GM21526 (cell line): ENCODE results near the gene RAPGEF1.
A peak's percentile ranks its signal among the peaks of the same experiment; 100 is the strongest.
"Not testable (repeated sequence)": the region's sequence is repeated elsewhere in the genome, so short reads cannot be mapped to it uniquely, and the experiment has no call there.

Experiments
- ATAC-seq: cut with Tn5 transposase; IDR thresholded peaks from one replicate; pipeline ENCODE4 v1.9.1; 2021; ENCODE audit warnings: moderate library complexity; ENCODE audit not compliant: unreplicated experiment, low FRiP score

The RAPGEF1 gene

DNA sequence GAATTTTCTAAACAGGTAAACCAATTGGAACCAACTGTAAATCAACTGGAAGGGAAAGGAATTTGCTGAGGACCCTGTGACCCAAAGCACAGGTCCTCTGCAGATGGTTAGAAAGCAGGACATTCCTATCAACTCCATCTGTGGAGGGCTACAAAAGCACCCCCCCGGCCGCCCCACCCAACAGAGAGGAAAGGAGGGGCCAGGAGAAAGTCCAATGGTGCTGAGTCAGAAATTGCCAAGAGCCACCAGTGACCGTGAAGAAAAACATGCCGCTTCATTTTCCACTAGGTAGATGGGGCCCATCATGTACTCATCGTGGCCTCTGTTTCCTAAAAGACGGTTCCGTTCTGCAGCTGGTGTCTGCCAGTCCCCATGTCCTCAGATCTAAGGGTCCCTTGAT is 66.3 kb downstream of the RAPGEF1 start:
- no peak for ATAC-seq

DNA sequence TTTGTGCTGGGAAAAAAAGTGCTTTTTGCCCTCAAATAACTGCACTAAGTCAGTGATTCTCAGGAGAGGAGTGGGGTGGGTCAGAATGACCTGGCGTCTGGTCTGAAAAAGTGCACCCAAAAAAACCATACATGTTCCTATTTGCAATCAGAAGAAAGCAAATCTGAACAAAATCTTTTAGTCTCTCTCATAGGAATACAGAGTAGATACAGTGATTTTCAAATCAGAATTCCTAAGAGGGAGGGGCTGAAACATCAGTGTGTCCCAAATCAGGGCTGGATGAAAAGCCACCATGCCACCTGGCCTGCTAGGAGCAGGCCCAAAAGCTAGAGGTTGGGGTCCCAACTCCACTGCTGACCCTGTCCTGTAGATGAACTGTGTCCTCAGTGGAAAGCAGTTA is 66.8 kb downstream of the RAPGEF1 start:
- no peak for ATAC-seq

DNA sequence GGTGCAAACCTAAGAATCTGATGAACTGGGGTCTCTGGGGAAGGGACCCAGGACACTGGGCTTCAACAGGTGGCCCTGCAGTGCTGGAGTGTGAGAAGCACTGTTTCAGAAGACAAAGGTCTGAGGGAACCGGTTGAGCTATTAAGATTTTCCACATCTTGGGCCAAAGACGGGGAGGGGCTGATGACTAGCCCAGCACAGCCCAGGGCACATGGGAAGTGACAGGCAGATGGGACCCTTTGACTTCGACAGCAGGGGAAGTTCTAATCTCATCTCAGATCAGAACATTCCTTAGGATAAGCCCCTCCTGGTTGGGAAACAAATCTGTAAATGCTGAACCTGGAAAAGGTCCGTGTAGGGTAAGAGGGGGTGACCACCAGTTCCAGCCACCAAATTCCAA is 67.4 kb downstream of the RAPGEF1 start:
- ATAC-seq: no peak

DNA sequence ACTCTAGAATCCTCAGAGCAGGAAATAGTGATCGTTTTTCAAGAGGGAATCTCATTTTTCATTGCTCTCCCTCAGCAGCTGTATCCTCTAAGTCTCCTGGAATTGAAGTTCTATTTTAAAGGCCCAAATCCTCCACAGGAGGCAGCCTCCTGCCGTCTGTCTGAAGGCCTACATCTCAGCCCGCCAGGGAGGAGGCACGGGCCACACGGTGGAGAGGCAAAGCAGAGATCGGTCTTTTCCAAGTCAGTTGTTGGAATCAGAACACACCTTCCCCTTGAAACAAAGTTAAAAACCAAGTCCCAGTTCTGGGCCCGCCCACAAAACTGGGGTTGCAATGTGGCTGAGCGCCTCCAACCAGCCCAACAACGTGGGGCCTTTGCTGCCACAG is 68.7 kb downstream of the RAPGEF1 start:
- ATAC-seq: no peak

DNA sequence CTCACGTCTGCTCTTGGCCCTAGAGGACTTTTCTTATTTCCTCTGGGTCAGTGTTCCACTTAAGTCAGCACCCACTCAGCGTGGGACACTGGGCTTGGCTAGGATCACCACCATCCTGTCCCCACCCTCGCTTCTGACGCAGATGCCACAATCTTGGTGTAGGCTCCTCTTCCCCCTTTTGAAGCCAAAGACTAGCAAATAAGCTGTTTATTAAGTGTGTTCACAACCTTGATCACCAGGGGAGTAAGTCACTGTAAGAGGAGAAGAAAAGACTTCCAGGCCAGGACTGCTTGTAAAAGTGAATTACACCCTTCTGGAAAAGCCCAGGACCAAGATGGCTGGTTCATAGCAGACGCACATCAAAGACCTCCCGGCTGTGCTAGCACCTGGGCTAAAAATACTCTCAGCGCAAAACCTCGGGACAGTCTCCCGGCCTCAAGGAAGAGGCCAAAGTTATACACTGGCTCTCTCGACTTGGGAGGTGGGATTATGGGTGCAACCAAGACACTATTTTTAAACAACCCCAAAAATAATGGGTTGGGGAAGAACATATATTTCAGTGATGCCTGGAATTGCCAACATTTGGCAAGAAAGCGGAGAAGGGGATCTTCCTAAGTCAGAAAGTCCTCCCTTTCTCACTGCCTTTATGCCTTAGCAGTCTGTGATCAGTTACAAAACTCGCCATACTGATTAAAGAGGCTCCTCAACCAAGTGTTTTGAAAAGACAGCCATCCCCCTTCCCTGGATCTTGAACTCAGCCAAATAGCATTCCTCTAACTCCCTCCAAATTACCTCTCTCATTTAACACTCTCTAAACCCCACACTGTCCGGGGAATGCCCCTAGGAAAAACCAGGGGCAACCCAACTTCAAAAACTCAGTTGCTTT is 69.4 kb downstream of the RAPGEF1 start:
- no peak for ATAC-seq

DNA sequence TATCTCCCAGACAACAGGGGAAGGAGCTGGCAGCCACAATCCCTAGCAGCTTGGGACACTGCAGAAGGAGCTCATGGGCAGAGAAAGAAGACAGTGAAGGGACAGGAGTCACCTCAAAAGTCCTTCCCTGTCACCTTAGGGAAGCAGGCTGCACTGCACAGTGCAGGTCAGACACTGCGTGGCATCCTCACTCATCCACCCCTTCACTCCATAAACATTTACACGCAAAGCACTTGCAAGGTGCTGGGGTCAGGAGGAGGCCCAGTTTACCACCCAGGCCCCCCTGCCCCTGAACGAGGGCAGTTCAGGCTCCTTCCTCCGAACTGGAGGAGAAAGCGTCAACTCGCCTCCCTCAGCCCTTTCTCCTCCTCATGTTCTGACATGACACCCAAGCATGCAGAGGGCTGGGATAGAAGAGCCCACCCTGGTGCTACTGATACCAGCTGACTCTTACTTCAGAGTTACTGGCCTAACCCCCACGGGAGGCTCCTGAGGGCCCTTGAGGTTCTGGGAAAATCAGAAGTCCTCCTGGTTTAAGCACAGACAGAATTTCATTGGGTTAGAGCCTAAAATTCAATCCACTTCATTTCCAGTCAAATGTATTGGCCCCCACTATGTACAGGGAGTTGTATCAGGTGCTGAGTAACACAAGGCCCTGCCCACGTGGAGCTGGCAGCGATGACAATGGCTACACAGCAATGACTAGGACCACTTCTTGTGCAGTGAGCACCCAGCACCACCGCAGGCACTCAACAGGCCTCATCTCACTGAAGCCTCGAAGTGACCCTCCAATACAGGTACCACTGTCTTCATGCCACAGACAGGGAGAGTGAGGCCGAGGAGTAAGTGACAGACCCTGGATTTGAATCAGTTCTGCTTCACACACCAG is 70.4 kb downstream of the RAPGEF1 start:
- ATAC-seq: peak; percentile 2

DNA sequence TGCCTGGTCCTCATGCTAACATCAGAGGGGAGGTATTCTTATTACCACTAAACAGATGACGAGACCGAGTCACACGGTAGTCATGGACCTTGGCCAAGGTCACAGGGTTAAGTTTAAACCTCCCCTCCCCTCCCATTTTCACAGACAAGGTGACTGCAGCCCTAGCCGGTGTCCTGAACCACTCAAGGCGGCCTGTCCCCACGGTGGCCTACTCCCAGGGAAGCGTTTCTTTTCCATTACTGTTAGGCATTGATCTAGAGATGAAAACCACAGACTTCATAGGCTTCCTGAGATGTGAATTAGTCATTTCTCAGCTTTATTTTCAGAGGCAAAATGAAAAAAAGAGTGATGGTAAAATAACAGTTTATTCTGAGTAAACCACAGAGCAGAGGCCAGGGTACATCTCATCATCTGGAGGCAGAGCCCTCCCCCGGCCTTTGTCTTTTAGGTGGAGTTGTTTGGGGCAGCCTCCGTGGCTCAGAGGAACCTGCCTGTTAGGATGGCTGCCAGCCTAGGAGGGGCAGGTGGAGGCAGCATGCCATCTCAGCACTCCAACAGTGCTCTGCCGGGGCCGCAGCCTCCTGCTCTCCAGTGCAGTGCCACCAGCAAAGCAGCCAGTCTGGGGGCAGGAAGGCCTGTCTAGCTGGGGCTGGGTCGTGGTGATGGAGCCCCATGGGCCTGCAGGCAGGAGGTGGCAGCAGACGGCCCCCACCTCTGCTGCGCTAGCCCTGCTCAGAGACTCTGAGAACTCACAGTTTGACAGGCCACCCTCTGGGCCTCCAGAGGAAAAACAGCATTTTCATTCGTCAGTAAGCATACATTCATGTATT is 71.2 kb downstream of the RAPGEF1 start:
- peak; percentile 38 for ATAC-seq

DNA sequence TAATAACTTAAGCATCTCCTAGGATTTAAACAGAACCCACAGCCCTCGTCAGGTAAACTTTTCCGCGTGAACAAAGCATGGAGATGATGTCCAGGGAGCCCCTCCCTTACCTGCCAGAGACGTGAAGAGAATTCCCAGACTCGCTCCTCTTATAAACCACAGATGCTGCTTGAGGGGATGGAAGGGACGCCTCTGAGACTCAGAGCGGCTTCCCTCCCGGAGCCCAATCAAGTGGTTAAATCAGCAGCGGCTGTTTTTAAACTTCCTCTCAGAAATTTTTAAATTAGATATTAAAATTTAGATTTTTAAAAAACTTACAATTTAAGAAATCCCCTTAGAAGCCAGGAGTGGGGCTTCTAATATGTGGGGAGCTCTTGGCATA is 71.8 kb downstream of the RAPGEF1 start:
- ATAC-seq: no peak

DNA sequence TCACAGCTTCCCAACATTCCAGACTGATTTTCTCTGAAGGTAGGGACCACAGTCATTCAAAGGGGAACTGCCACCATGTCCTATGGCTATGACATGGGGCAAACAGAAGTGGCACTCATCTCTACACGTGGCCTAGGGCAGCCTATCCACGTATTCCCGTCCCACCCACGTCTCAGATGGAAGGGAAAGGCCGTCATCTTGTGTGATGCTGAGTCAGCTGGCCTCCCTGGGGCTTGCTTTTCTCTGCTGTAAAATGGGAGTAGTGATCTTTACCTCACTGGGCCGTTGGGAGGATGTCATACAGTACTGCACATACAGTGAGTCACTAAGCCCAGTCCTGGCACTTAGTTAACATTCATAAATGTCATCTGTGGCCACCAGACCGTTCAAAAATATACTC is 72.3 kb downstream of the RAPGEF1 start:
- no peak for ATAC-seq

DNA sequence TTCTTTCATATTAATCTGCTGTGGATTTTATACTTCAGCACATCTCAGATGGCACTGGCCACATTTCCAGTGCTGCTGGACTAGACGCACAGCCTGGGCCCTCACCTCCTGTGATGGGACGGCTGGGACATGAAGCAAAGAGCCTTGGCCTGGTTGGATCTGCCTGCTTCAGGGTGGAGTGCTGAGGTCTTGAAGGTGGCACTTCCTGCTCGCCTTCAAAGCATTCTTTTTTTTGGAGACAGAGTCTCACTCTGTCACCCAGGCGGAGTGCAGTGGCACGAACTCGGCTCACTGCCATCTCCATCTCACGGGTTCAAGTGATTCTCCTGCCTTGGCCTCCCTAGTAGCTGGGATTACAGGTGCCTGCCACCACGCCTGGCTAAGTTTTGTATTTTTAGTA is 73.1 kb downstream of the RAPGEF1 start:
- no peak for ATAC-seq

DNA sequence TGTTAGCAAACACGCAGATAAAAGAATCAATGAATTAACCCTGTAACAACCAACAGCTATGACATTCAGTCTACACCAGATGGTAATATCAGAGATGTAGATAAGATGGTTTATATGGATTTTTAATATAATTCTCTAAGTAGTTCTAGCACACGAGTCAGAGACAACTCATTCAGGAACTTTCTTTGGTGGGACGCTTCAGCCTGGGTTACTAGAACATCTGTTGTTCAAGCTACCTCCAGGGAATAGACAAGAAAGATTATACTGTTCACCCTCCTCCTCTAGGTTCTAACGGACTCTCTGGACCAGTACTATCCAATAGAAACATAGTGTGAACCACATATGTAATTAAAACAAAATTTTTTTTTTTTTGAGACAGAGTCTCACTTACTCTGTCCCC is 73.8 kb downstream of the RAPGEF1 start:
- ATAC-seq: no peak

DNA sequence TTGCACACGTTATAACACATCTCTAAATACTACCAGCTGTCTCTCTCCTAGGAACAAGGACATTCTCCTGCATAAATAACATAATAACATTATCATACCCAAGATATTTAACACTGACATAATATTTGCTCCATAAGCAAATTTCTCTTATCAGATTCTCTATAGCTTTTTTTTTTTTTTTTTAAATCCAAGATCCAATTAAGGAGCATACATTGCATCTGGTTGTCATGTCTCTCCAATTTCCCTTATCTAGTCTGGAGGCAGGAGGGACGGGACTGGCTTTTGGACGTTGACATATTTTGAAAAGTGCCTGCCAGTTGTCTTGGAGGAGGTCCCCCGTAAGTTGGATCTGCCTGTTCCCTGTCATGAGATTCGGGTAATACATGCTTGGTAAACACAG is 76.6 kb downstream of the RAPGEF1 start:
- ATAC-seq: no peak

DNA sequence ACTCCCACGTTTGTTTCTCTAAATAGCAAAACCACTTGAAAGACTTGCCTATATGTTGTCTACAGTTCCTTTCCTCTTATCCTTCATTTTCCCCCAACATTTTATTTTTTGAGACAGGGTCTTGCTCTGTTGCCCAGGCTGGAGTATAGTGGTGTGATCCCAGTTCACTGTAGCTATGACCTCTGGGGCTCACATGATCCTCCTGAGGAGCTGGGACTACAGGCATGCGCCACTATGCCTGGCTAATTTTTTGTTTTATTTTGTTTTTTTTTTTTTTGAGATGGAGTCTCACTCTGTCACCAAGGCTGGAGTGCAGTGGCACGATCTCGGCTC is 77.6 kb downstream of the RAPGEF1 start:
- ATAC-seq: not testable (repeated sequence)

DNA sequence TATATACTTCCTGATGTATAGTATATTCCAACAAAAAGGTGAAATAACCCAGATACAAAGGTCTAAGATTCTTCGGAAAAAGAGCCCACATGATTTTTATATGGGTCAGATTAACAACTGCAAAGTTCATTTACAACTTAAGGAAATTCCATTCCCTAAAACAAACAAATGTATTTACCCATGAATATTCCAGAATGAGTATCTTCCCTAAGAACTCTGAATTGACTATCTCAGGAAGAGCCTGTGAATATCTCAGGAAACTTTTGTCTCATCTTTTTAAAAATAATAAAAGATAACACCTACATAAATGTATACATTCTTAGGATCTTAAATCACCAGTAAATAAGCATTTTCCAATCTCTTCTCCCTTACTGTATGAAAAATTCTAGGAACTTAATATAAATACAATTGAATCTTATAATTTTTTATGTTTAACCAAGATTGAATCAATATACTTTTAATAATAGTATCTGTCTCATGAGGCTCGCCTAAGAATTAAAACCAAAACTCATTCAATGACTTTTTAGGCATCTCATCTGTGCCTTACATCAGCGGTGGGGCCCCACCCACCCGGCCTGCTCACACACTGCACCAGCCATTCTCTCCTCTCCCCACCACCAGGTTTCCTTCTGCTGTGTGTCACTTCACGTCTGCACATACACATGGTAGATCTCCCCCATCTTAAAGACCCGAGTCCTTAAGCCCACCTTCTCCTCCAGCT is 78.1 kb downstream of the RAPGEF1 start:
- no peak for ATAC-seq

DNA sequence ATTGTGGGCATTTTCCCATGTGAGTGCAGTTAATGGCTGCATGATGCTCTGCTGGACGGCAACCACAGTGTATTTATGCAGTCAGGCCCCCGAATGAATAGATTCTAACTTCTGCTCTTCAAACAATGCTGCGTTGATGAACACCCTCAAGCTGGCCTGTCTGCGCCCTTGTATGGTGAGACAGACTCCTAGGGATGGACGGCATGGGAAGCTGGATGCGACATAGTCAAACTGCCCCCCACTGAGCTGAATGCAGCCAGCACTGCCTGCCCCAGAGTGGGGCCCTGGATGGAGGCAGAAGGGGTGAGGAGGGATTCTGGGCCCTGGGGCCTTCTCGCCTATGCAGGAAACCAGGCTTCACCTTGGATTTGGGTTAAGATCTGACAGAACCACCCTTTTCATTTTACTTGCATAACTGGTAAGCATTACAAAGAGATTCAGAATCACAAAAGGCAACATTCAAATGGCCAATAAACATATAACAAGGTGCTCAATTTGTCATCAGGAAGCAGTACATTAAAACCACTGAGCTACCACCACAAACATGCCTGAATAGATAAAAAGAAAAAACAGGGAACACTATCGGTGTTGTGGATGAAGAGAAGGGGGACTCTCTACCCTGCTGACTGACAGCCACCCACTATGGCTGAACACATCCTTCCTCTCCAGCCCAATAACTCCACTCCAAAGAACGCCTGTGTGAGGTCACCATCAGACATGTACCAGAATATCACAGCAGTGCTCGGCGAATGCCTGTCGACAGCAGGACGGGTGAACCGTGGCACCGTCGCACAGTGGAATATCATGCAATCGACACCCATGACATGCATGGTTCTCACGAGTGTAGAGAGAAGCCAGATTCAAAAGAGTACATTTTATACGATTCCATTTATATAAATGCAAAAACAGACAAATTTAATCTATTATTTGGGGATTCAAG is 79.1 kb downstream of the RAPGEF1 start:
- ATAC-seq: no peak

DNA sequence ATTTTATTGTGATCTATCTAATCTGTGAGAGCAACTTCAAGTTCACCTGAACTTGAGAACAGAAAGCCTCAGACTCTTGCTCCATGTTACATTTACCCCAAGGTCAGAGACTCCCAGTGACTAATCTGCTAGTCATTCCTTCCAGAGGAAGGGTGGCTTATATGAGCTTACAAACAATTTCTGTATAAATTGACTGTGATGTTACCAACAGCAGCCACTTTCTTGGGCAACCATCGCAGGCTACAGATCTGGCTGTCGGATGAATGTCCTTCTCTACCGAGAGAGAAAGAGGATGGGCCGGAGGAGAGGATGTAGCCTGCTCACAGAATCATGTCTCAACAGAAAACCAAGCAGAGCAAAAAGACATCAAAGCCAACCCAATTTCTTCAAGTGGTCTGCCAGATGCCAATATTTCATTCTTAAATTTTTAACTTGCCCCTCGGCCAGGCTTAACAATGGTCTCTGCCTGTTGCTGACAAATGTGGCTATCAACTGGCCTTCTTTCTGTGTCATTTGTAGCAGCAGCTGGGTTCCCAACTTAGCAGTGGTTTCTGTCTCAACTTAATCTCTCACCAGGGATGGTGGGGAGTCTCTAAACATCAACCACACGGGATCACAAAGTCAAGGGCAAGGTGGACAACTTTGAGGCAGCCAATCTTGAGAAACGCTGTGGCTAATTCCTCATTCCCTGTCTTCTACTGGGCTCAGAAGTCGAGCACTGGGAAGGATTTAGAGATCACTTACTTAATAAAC is 81.3 kb downstream of the RAPGEF1 start:
- ATAC-seq: no peak

DNA sequence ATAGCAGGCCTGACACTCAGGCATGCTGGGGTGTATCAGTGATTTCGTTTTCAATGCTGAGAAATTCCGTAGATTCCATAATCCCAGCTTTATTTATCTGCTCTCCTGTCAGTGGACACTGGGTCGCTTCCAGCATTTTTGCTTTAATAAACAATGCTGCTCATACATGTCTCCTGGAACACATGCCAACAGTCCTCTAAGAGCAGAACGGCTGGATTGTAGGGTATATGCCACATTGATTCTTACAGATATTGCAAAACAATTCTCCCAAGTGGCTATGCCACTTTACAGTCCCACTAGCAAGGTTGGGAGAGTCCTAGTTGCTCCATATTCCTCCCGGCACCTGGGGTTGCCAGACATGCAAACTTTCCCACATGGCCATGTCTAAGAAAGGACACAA is 81.9 kb downstream of the RAPGEF1 start:
- ATAC-seq: no peak

DNA sequence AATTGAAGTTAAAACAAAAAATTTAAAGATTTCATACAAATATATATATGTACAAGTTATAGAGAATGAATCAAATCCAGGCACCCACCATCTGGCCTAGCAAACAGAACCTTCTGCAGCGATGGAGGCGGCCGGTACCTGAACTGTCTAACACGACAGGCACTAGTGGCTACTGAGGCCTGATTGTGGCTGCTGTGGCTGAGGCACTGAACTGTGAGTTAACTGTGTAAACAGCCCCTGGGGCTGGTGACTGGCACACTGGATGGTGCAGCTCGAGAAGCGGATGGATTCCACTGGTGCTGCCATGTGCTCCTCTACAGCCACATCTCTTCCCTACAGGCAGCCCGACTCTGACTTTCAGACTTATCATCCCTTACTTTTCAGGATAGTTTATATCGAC is 82.4 kb downstream of the RAPGEF1 start:
- no peak for ATAC-seq

DNA sequence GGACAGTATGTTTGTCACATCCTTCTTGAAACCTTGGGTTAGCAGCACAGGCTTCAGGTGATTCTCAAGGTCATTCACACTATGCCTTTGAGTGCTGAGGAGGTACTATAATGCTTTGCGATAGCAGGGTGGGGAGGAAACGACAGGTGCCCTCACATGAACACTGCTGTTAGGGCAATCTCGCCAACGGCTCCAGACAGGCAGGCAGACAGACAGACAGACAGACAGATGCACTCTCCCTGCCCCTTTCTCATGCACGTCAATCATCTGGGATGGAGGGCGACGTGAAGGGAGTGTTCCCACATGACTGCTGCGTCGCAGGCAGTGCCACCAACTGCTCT is 82.9 kb downstream of the RAPGEF1 start:
- peak; percentile 31 for ATAC-seq
